ENCODE measurements around the gene VTA1. TPM values are rescaled to one million over a fixed set of nuclear protein-coding genes. Genes with fewer than 3 reads are reported as not detected.
A peak's percentile ranks its signal among the peaks of the same experiment; 100 is the strongest.

Gene VTA1
- total RNA-seq, 6 experiments from 2014 or later, result 68.3 to 81.3 (median 77.1) TPM

DNA sequence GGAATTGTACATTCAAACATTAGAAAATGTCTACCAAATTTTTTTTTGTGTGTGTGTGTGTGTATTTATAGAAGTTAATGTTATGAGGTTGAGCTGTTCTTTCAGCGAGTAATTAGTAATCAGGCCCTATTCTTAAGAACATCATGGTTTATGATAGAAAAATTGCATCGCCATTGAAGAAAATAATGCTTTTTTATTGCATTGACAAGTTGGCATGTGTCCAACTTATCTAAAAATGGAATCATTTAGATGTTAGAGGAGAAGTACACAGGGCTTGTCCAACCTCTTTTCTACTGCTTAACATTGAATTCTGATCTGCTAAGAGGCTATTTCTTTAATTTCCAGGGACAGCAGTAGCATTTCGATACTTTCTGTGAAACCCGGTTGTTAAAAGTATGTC is 93.1 kb downstream of the VTA1 start:
- no peak for DNase-seq
- no peaks in the 10 kb centered on the region for H3K27me3 Mint-ChIP-seq (ENCODE audit: insufficient read depth)
- no peaks in the 10 kb centered on the region for H3K9me3 Mint-ChIP-seq
- H3K27ac Mint-ChIP-seq, result no peak overlapping the region
- peaks cover 21% of the 10 kb centered on the region for H3K4me1 Mint-ChIP-seq (ENCODE audit: low read depth)
- H3K4me3 Mint-ChIP-seq, result no peak overlapping the region
- no peaks in the 10 kb centered on the region for H3K36me3 Mint-ChIP-seq (ENCODE audit: low read depth)
- TF ChIP-seq, protein P1, sequence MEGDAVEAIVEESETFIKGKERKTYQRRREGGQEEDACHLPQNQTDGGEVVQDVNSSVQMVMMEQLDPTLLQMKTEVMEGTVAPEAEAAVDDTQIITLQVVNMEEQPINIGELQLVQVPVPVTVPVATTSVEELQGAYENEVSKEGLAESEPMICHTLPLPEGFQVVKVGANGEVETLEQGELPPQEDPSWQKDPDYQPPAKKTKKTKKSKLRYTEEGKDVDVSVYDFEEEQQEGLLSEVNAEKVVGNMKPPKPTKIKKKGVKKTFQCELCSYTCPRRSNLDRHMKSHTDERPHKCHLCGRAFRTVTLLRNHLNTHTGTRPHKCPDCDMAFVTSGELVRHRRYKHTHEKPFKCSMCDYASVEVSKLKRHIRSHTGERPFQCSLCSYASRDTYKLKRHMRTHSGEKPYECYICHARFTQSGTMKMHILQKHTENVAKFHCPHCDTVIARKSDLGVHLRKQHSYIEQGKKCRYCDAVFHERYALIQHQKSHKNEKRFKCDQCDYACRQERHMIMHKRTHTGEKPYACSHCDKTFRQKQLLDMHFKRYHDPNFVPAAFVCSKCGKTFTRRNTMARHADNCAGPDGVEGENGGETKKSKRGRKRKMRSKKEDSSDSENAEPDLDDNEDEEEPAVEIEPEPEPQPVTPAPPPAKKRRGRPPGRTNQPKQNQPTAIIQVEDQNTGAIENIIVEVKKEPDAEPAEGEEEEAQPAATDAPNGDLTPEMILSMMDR (IDR thresholded peaks at IDR 0.05), result no peak

DNA sequence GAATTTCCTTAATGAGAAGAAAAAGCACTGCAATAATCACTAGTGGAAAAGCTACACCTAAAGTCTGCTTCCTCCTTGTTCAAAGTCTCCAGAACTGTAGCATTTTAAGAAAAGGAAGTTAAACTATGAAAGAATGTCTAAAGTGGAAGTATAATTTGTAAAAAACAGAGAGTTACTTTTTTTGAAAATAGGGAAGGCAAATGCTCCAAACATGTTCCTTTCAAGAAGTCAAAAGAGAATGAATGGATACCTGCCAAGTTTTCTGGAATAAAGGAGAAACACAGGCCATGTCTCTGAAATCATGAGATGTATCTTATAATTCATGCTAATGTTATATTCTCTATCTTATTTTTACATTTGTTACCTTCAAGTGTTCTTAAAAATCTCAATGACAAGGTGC is 94.0 kb downstream of the VTA1 start:
- H3K9me3 Mint-ChIP-seq, result no peaks in the 10 kb centered on the region
- no peak overlapping the region for H3K27ac Mint-ChIP-seq
- H3K36me3 Mint-ChIP-seq (ENCODE audit: low read depth), result no peaks in the 10 kb centered on the region
- TF ChIP-seq, protein P1 (IDR thresholded peaks at IDR 0.05), result no peak
- no peak for DNase-seq
- no peak overlapping the region for H3K4me3 Mint-ChIP-seq
- peaks cover 21% of the 10 kb centered on the region for H3K4me1 Mint-ChIP-seq (ENCODE audit: low read depth)
- H3K27me3 Mint-ChIP-seq (ENCODE audit: insufficient read depth), result no peaks in the 10 kb centered on the region

DNA sequence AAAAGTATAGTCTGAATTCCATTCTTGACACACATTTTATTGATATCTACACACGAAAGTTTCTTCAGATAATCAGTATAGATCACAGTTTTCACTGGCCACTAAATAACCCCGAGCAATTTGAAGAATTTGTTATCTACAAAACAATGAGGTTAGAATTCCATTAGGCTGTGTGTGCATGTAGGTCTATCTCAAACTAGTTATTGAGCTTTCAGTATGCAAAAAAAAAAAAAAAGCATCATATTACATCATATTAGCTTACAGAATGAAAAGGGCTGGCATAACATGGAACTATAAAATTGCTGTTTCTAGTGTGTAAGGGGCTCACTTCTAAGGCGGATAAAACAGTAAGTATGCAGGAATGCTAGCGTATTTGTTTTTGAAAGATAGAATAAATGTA is 95.2 kb downstream of the VTA1 start:
- DNase-seq, result peak; percentile 30
- Mint-ChIP-seq H3K27ac (no peak overlapping the region), H3K4me1 (ENCODE audit: low read depth) (peaks cover 14% of the 10 kb centered on the region)

DNA sequence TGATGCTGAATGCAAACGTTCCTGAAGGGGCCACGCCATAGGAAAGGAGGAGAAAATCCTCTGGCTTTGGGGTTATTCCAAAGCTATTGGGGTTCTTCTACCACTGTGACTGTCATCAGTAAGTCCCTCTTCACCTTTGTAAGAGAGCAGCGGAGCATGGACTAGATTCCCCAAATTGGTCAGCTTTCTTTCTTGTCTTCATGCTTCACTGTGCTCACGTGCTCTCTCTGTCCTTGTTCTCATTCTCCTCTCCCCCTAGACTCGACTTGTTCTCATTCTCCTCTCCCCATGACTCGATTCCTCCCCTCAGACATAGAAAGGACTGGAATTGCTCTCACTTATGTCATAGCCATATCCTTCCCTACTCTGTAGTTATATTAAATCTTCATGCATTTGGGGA is 99.9 kb downstream of the VTA1 start:
- TF ChIP-seq, protein P1 (IDR thresholded peaks at IDR 0.05), result no peak
- peaks cover 20% of the 10 kb centered on the region for H3K4me1 Mint-ChIP-seq (ENCODE audit: low read depth)
- no peaks in the 10 kb centered on the region for H3K36me3 Mint-ChIP-seq (ENCODE audit: low read depth)
- H3K4me3 Mint-ChIP-seq, result no peak overlapping the region
- DNase-seq, result no peak
- H3K9me3 Mint-ChIP-seq, result no peaks in the 10 kb centered on the region
- H3K27ac Mint-ChIP-seq, result no peak overlapping the region
- no peaks in the 10 kb centered on the region for H3K27me3 Mint-ChIP-seq (ENCODE audit: insufficient read depth)

More for the DNA sequence above, 95.2 kb downstream of the VTA1 start:
- Mint-ChIP-seq H3K4me3 (no peak overlapping the region; the same call in 1 of the 2 replicates), H3K27me3 (ENCODE audit: insufficient read depth) (no peaks in the 10 kb centered on the region), H3K9me3 (no peaks in the 10 kb centered on the region), H3K36me3 (ENCODE audit: low read depth) (no peaks in the 10 kb centered on the region)
- TF ChIP-seq, protein P1 (IDR thresholded peaks at IDR 0.05), result no peak

DNA sequence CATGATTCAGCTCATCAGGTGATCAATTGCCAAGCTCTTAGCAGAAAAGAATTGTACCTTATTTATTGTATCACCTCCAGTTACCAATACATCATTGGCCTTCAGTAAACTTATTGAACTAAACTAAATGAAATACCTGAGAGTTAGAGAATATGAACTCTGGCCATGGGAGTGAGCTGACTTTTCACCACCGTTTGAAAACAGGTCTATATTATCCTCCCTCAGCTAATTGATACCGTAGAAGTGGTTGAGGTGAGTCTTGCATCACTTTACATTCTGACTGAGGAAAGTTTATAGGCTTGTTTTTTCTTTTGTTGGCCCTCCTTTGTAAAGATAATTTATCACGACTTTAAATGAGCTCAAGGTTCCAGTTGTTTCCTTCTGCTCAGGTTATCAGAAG is 102.2 kb downstream of the VTA1 start:
- no peak overlapping the region for H3K27ac Mint-ChIP-seq
- no peak for DNase-seq
- H3K4me1 Mint-ChIP-seq (ENCODE audit: low read depth), result peaks cover 11% of the 10 kb centered on the region
- no peaks in the 10 kb centered on the region for H3K9me3 Mint-ChIP-seq
- H3K4me3 Mint-ChIP-seq, result no peak overlapping the region
- no peaks in the 10 kb centered on the region for H3K36me3 Mint-ChIP-seq (ENCODE audit: low read depth)
- TF ChIP-seq, protein P1 (IDR thresholded peaks at IDR 0.05), result no peak
- no peaks in the 10 kb centered on the region for H3K27me3 Mint-ChIP-seq (ENCODE audit: insufficient read depth)

DNA sequence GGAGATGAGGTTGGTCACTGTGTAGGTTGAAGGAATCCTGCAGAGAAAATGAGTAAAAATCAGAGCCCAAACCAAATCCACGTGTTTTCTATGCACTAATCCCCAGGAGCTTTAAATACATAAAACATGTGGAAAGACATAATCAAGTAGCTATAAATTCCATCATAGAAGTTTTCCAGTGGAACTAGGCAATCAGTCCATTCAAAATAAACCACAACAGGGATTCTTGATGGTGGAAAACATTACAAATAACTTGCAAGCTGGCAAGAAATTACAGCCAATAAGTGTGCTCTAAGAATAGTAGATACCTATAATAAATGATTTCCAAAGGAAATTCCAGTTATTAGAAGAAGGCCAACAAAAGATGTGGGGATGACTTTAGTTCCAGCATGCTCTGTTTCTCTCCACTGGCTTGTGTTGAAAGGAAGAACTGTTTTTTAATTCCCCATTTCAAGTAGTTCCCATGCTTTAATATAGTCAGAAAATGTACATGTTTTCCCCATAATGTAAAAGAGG is 104.9 kb downstream of the VTA1 start:
- Mint-ChIP-seq H3K9me3 (no peaks in the 10 kb centered on the region), H3K27ac (no peak overlapping the region), H3K4me3 (no peak overlapping the region), H3K27me3 (ENCODE audit: insufficient read depth) (no peaks in the 10 kb centered on the region), H3K4me1 (ENCODE audit: low read depth) (peaks cover 11% of the 10 kb centered on the region), H3K36me3 (ENCODE audit: low read depth) (no peaks in the 10 kb centered on the region)
- no peak for DNase-seq
- TF ChIP-seq, protein P1 (IDR thresholded peaks at IDR 0.05), result no peak
